ENCODE measurements around the gene MKRN2. TPM values are rescaled to one million over a fixed set of nuclear protein-coding genes. Genes with fewer than 3 reads are reported as not detected.
A peak's percentile ranks its signal among the peaks of the same experiment; 100 is the strongest.

The MKRN2 gene
- total RNA-seq, 1 donor from 2014 or later: 23.4 TPM

GRCh38 chr3:12585970-12586369 lies 29.1 kb downstream of the MKRN2 start:
- no peak for DNase-seq (ENCODE audit: low spot score, unreplicated experiment)
- H3K4me3 Mint-ChIP-seq (ENCODE audit: low read depth): no peak overlapping the region
- no peaks in the 10 kb centered on the region for H3K9me3 Mint-ChIP-seq (ENCODE audit: low read depth)
- H3K36me3 Mint-ChIP-seq (ENCODE audit: insufficient read depth): peaks cover 20% of the 10 kb centered on the region
- TF ChIP-seq, protein P1, sequence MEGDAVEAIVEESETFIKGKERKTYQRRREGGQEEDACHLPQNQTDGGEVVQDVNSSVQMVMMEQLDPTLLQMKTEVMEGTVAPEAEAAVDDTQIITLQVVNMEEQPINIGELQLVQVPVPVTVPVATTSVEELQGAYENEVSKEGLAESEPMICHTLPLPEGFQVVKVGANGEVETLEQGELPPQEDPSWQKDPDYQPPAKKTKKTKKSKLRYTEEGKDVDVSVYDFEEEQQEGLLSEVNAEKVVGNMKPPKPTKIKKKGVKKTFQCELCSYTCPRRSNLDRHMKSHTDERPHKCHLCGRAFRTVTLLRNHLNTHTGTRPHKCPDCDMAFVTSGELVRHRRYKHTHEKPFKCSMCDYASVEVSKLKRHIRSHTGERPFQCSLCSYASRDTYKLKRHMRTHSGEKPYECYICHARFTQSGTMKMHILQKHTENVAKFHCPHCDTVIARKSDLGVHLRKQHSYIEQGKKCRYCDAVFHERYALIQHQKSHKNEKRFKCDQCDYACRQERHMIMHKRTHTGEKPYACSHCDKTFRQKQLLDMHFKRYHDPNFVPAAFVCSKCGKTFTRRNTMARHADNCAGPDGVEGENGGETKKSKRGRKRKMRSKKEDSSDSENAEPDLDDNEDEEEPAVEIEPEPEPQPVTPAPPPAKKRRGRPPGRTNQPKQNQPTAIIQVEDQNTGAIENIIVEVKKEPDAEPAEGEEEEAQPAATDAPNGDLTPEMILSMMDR (IDR thresholded peaks at IDR 0.05; ENCODE audit: unreplicated experiment): no peak
- no peaks in the 10 kb centered on the region for H3K27me3 Mint-ChIP-seq
- H3K4me1 Mint-ChIP-seq (ENCODE audit: low read depth): no peaks in the 10 kb centered on the region
- H3K27ac Mint-ChIP-seq: no peak overlapping the region

GRCh38 chr3:12586403-12586802 lies 29.5 kb downstream of the MKRN2 start:
- DNase-seq (ENCODE audit: low spot score, unreplicated experiment): no peak
- Mint-ChIP-seq H3K4me1 (ENCODE audit: low read depth) (no peaks in the 10 kb centered on the region), H3K27me3 (no peaks in the 10 kb centered on the region), H3K36me3 (ENCODE audit: insufficient read depth) (peaks cover 19% of the 10 kb centered on the region), H3K4me3 (ENCODE audit: low read depth) (no peak overlapping the region), H3K27ac (peak overlapping the region; percentile 37), H3K9me3 (ENCODE audit: low read depth) (no peaks in the 10 kb centered on the region)
- TF ChIP-seq, protein P1 (IDR thresholded peaks at IDR 0.05; ENCODE audit: unreplicated experiment): no peak

DNA sequence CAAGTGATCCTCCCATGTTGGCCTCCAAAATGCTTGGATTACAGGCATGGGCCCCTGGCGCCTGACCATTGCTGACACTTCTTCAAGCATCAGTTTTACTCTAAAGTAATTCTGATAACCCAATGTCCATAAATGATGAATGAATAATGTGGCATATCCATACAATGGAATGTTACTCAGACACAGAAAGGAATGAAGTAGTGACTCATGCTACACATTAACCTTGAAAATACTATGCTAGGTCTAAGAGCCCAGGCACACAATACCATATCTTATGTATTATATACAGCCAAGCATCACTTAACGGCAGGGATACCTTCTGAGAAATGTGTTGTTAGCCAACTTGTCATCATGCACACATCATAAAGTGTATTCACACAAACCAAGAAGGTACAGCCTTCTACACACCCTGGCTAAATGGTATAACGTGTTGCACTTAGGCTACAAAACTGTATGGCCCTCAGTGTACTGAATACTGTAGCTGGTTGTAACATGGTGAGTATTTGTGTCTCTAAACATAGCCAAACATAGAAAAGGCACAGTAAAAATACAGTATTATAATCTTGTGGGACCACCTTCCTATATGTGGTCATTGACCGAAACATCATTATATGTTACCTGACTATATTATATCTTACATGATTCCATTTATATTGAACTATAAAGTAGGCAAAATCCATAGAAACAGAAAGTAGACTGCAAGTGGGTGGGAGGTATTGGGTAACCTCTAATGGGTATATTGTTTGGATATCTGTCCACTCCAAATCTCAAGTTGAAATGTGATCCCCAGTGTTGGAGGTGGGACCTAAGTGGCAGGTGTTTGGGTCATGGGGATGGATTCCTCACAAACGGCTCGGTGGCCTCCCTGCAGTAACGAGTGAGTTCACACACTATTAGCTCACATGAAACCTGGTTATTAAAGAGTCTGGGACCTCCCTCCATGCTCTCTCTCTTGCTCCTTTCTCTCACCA lies 31.4 kb downstream of the MKRN2 start:
- Mint-ChIP-seq H3K36me3 (ENCODE audit: insufficient read depth) (peaks cover 26% of the 10 kb centered on the region), H3K4me1 (ENCODE audit: low read depth) (no peaks in the 10 kb centered on the region), H3K9me3 (ENCODE audit: low read depth) (no peaks in the 10 kb centered on the region), H3K4me3 (ENCODE audit: low read depth) (no peak overlapping the region), H3K27ac (peak overlapping the region; percentile 36), H3K27me3 (no peaks in the 10 kb centered on the region)
- no peak for DNase-seq (ENCODE audit: low spot score, unreplicated experiment)
- TF ChIP-seq, protein P1 (IDR thresholded peaks at IDR 0.05; ENCODE audit: unreplicated experiment): no peak

DNA sequence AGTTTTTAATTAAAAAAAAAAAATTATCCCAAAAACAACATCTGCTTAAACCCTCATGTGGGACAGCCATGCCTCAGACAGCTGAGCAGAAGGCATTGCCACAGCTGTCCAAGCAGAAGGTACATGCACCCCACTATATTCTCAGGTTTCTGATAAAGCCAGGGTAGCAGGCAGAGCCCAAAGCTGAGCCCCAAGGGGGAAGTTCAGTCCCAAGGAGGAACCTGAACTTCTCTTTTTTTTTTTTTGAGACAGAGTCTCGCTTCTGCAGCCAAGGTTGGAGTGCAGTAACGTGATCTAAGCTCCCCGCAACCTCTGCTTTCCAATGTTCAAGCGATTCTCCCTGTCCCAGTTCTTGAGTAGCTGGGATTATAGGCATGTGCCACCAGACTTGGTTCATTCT lies 33.2 kb downstream of the MKRN2 start:
- peaks cover 28% of the 10 kb centered on the region for H3K36me3 Mint-ChIP-seq (ENCODE audit: insufficient read depth)

GRCh38 chr3:12591456-12591855 lies 34.6 kb downstream of the MKRN2 start:
- H3K4me1 Mint-ChIP-seq (ENCODE audit: low read depth): no peaks in the 10 kb centered on the region
- H3K36me3 Mint-ChIP-seq (ENCODE audit: insufficient read depth): peaks cover 32% of the 10 kb centered on the region
- no peaks in the 10 kb centered on the region for H3K27me3 Mint-ChIP-seq
- no peak for DNase-seq (ENCODE audit: low spot score, unreplicated experiment)
- H3K4me3 Mint-ChIP-seq (ENCODE audit: low read depth): no peak overlapping the region
- no peaks in the 10 kb centered on the region for H3K9me3 Mint-ChIP-seq (ENCODE audit: low read depth)
- H3K27ac Mint-ChIP-seq: peak overlapping the region; percentile 71
- TF ChIP-seq, protein P1 (IDR thresholded peaks at IDR 0.05; ENCODE audit: unreplicated experiment): no peak

More for the DNA sequence above, 33.2 kb downstream of the MKRN2 start:
- no peaks in the 10 kb centered on the region for H3K9me3 Mint-ChIP-seq (ENCODE audit: low read depth)
- H3K4me3 Mint-ChIP-seq (ENCODE audit: low read depth): no peak overlapping the region
- TF ChIP-seq, protein P1 (IDR thresholded peaks at IDR 0.05; ENCODE audit: unreplicated experiment): no peak
- no peaks in the 10 kb centered on the region for H3K27me3 Mint-ChIP-seq
- no peak for DNase-seq (ENCODE audit: low spot score, unreplicated experiment)
- no peaks in the 10 kb centered on the region for H3K4me1 Mint-ChIP-seq (ENCODE audit: low read depth)
- H3K27ac Mint-ChIP-seq: no peak overlapping the region

Measured in progenitor cell of endocrine pancreas (in vitro differentiated cells).